Neural crest cell (in vitro differentiated cells): ENCODE measurements around the gene CPNE1. TPM values are rescaled to one million over a fixed set of nuclear protein-coding genes. Genes with fewer than 3 reads are reported as not detected.
A peak's percentile ranks its signal among the peaks of the same experiment; 100 is the strongest.

Experiments used
- DNase-seq: peaks from one replicate; pipeline ENCODE4 v3.0.0; 2021; ENCODE audit warnings: low read depth, mixed read lengths, low spot score
- H3K27ac Mint-ChIP-seq: one replicate; pipeline ENCODE4 v1.8.0; 2021; ENCODE audit warnings: mild to moderate bottlenecking, mixed read lengths; ENCODE audit not compliant: unreplicated experiment
- H3K27me3 Mint-ChIP-seq: 2 replicates; pipeline ENCODE4 v1.8.0; 2021; ENCODE audit warnings: low read depth, mild to moderate bottlenecking, mixed read lengths
- H3K36me3 Mint-ChIP-seq: 2 replicates; pipeline ENCODE4 v1.8.0; 2021; ENCODE audit warnings: low read depth, mild to moderate bottlenecking, mixed read lengths
- H3K4me1 Mint-ChIP-seq: 2 replicates; pipeline ENCODE4 v1.8.0; 2021; ENCODE audit warnings: mixed read lengths
- H3K4me3 Mint-ChIP-seq: one replicate; pipeline ENCODE4 v1.8.0; 2021; ENCODE audit warnings: mild to moderate bottlenecking, mixed read lengths
- H3K9me3 Mint-ChIP-seq: 2 replicates; pipeline ENCODE4 v1.8.0; 2021; ENCODE audit warnings: mixed read lengths
- total RNA-seq: library from RNA; stranded (reverse); gene quantifications from 2 replicates; pipeline ENCODE4 v1.2.1, GENCODE V29; 2021
- TF ChIP-seq, protein P1 (sequence below): fragments of 200-600 bp; sonication (generic); conservative IDR thresholded peaks from 2 replicates; pipeline ENCODE4 v1.5.0; 2021; ENCODE audit warnings: antibody characterized with exemption, mild to moderate bottlenecking

The CPNE1 gene
- total RNA-seq, 1 donor from 2014 or later = 236 TPM

- Mint-ChIP-seq H3K36me3 (peaks cover 3% of the 10 kb centered on the region), H3K4me1 (no peaks in the 10 kb centered on the region), H3K27me3 (no peaks in the 10 kb centered on the region), H3K4me3 (no peak overlapping the region), H3K9me3 (no peaks in the 10 kb centered on the region), H3K27ac (no peak overlapping the region)
- DNase-seq = no peak
- TF ChIP-seq, protein P1, sequence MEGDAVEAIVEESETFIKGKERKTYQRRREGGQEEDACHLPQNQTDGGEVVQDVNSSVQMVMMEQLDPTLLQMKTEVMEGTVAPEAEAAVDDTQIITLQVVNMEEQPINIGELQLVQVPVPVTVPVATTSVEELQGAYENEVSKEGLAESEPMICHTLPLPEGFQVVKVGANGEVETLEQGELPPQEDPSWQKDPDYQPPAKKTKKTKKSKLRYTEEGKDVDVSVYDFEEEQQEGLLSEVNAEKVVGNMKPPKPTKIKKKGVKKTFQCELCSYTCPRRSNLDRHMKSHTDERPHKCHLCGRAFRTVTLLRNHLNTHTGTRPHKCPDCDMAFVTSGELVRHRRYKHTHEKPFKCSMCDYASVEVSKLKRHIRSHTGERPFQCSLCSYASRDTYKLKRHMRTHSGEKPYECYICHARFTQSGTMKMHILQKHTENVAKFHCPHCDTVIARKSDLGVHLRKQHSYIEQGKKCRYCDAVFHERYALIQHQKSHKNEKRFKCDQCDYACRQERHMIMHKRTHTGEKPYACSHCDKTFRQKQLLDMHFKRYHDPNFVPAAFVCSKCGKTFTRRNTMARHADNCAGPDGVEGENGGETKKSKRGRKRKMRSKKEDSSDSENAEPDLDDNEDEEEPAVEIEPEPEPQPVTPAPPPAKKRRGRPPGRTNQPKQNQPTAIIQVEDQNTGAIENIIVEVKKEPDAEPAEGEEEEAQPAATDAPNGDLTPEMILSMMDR = no peak
These were observed 9.2 kb upstream of the CPNE1 start for GRCh38 chr20:35673884-35674283.

DNA sequence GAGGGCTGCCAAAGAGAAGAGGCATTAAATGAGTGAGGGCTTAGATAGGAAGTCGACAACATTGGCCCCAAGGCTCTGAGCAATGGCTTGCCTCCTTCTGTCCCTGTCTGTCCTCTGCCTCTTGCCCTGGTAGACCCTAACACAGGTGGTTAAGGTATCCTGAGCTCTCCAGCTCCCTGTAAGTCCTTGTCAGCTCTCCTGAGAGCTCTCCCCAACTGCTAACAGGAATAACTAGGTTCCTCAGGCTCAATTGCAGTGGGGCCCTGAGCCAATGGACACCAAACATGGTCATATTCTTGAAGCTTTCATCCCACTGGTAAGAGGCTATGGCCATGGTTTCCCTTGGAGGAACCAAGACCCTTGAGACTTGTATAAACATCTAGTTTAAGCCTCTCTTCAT is 5.0 kb upstream of the CPNE1 start:
- H3K4me1 Mint-ChIP-seq = peaks cover 5% of the 10 kb centered on the region
- no peaks in the 10 kb centered on the region for H3K9me3 Mint-ChIP-seq
- H3K4me3 Mint-ChIP-seq = no peak overlapping the region
- H3K27ac Mint-ChIP-seq = no peak overlapping the region
- DNase-seq = no peak
- peaks cover 3% of the 10 kb centered on the region for H3K36me3 Mint-ChIP-seq
- no peaks in the 10 kb centered on the region for H3K27me3 Mint-ChIP-seq
- TF ChIP-seq, protein P1 = no peak

DNA sequence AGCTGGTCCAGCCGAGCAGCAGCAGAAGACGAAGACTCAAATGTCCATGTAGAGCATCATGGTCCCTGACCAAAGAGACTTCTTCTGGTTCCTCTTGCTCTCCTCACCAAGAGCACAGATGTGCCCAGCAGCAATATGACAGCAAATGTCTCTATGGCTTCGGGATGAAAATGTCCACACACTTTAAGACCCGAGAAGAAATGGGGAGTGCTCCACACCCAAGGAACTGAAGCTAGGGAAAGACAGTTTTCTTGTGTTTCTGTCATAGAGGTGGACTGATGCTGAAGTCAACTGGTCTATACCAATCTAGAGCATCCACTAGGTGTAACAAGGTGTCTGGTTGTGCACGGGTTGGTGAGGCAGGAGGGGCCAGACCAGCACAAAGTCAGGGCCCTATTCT is 4.5 kb upstream of the CPNE1 start:
- no peaks in the 10 kb centered on the region for H3K27me3 Mint-ChIP-seq
- H3K9me3 Mint-ChIP-seq = no peaks in the 10 kb centered on the region

DNA sequence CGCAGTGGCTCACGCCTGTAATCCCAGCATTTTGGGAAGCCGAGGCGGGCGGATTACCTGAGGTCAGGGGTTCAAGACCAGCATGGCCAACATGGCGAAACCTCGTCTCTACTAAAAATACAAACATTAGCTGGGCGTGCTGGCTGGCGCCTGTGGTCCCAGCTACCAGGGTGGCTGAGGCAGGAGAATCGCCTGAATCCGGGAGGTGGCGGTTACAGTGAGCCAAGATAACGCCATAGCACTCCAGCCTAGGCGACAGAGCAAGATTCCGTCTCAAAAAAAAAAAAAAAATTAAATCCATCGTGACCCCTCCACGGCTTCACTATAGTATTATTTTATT is 1.2 kb upstream of the CPNE1 start:
- H3K36me3 Mint-ChIP-seq = no peaks in the 10 kb centered on the region

More for the DNA sequence above, 4.5 kb upstream of the CPNE1 start:
- Mint-ChIP-seq H3K36me3 (peaks cover 3% of the 10 kb centered on the region), H3K27ac (no peak overlapping the region), H3K4me1 (peaks cover 5% of the 10 kb centered on the region), H3K4me3 (no peak overlapping the region)
- TF ChIP-seq, protein P1 = no peak
- DNase-seq = no peak

GRCh38 chr20:35663516-35664465 is 909 bp downstream of the CPNE1 start:
- DNase-seq = peak; percentile 12
- peaks cover 56% of the 10 kb centered on the region for H3K4me1 Mint-ChIP-seq
- H3K4me3 Mint-ChIP-seq = peak overlapping the region; percentile 99
- peak overlapping the region; percentile 100 for H3K27ac Mint-ChIP-seq
- TF ChIP-seq, protein P1 = peak; percentile 5
- no peaks in the 10 kb centered on the region for H3K27me3 Mint-ChIP-seq
- H3K9me3 Mint-ChIP-seq = no peaks in the 10 kb centered on the region
- H3K36me3 Mint-ChIP-seq = no peaks in the 10 kb centered on the region

More for the DNA sequence above, 1.2 kb upstream of the CPNE1 start:
- Mint-ChIP-seq H3K27me3 (no peaks in the 10 kb centered on the region), H3K4me1 (peaks cover 36% of the 10 kb centered on the region), H3K9me3 (no peaks in the 10 kb centered on the region), H3K4me3 (peak overlapping the region; percentile 18), H3K27ac (no peak overlapping the region)
- no peak for DNase-seq
- TF ChIP-seq, protein P1 = no peak
